Measurements from ENCODE around the gene CAPN14. TPM values are rescaled to one million over a fixed set of nuclear protein-coding genes. Genes with fewer than 3 reads are reported as not detected.

The CAPN14 gene
- total RNA-seq, 4 donors from 2014 or later = 0.14 to 0.16 TPM; not detected in 2

- no peaks in the 10 kb centered on the region for H3K27me3 ChIP-seq
- no peaks in the 10 kb centered on the region for H3K9me3 ChIP-seq
- no peak overlapping the region for H3K27ac ChIP-seq
- no peak for DNase-seq
- H3K4me1 ChIP-seq = peaks cover 0 to 24% (median 8%) of the 10 kb centered on the region in 4 donors
- WGBS, 2 donors (ENCODE audit: low coverage in 1 of 2) = 66 to 79% methylated on average over 6 to 10 of the region's 10 CpGs
- no peak overlapping the region for H3K4me3 ChIP-seq
- intact Hi-C loops (cut with DNase I; ENCODE audit: low total_unique reads) (loop anchor here (10.0 kb wide), 1 partner anchor 96 kb away; no protein-coding TSS in a partner anchor), in situ Hi-C loops (cut with MboI; ENCODE audit: low pct_ligation_motif_present in 1 of 4, low pct_unique_long_range_greater_than_20kb in 1 of 4, low sequenced_read_pairs in 3 of 4) (loop anchor here in 1 of 4 donors (10.0 kb wide), 1 partner anchor 96 kb away; no protein-coding TSS in a partner anchor)
- TF ChIP-seq POLR2AphosphoS5 (IDR thresholded peaks at IDR 0.05) (no peak), EP300 (IDR thresholded peaks at IDR 0.05; ENCODE audit: low read depth) (no peak), CTCF (IDR thresholded peaks at IDR 0.05) (no peak), POLR2A (IDR thresholded peaks at IDR 0.05) (no peak)
- H3K36me3 ChIP-seq = no peaks in the 10 kb centered on the region
Measured at GRCh38 chr2:31238126-31238905, 21.0 kb upstream of the CAPN14 start.

- H3K27me3 ChIP-seq = no peaks in the 10 kb centered on the region
- in situ Hi-C loops (cut with MboI; ENCODE audit: low pct_ligation_motif_present in 1 of 4, low pct_unique_long_range_greater_than_20kb in 1 of 4, low sequenced_read_pairs in 3 of 4) = loop anchor here in 1 of 4 donors (10.0 kb wide), 1 partner anchor 97 kb away; no protein-coding TSS in a partner anchor
Measured at GRCh38 chr2:31237348-31238017, 20.2 kb upstream of the CAPN14 start.

GRCh38 chr2:31236433-31237205 is 19.3 kb upstream of the CAPN14 start:
- H3K36me3 ChIP-seq = no peaks in the 10 kb centered on the region
- peaks cover 0 to 27% (median 8%) of the 10 kb centered on the region in 4 donors for H3K4me1 ChIP-seq
- WGBS, 2 donors (ENCODE audit: low coverage in 1 of 2) = 65 to 100% methylated on average over 1 to 7 of the region's 7 CpGs
- no peaks in the 10 kb centered on the region for H3K9me3 ChIP-seq
- TF ChIP-seq CTCF (IDR thresholded peaks at IDR 0.05) (no peak), POLR2AphosphoS5 (IDR thresholded peaks at IDR 0.05) (no peak), EP300 (IDR thresholded peaks at IDR 0.05; ENCODE audit: low read depth) (no peak), POLR2A (IDR thresholded peaks at IDR 0.05) (no peak)
- intact Hi-C loops (cut with DNase I; ENCODE audit: low total_unique reads) (loop anchor here (10.0 kb wide), 1 partner anchor 98 kb away; no protein-coding TSS in a partner anchor), in situ Hi-C loops (cut with MboI; ENCODE audit: low pct_ligation_motif_present in 1 of 4, low pct_unique_long_range_greater_than_20kb in 1 of 4, low sequenced_read_pairs in 3 of 4) (loop anchor here in 1 of 4 donors (10.0 kb wide), 1 partner anchor 98 kb away; no protein-coding TSS in a partner anchor)
- H3K4me3 ChIP-seq = no peak overlapping the region
- DNase-seq = no peak
- no peak overlapping the region for H3K27ac ChIP-seq
- no peaks in the 10 kb centered on the region for H3K27me3 ChIP-seq

More at GRCh38 chr2:31237348-31238017, 20.2 kb upstream of the CAPN14 start:
- Histone ChIP-seq H3K4me3 (no peak overlapping the region), H3K36me3 (no peaks in the 10 kb centered on the region), H3K4me1 (peaks cover 0 to 27% (median 8%) of the 10 kb centered on the region in 4 donors), H3K27ac (no peak overlapping the region), H3K9me3 (no peaks in the 10 kb centered on the region)
- TF ChIP-seq EP300 (IDR thresholded peaks at IDR 0.05; ENCODE audit: low read depth) (no peak), CTCF (IDR thresholded peaks at IDR 0.05) (no peak), POLR2AphosphoS5 (IDR thresholded peaks at IDR 0.05) (no peak), POLR2A (IDR thresholded peaks at IDR 0.05) (no peak)
- intact Hi-C loops (cut with DNase I; ENCODE audit: low total_unique reads) = loop anchor here (10.0 kb wide), 1 partner anchor 97 kb away; no protein-coding TSS in a partner anchor
- 92 to 93% methylated on average over 9 of the region's 9 CpGs for WGBS, 2 donors (ENCODE audit: low coverage in 1 of 2)
- DNase-seq = no peak

Data from transverse colon (tissue), 4 donors.